ENCODE results near the gene RFESD. TPM values are rescaled to one million over a fixed set of nuclear protein-coding genes. Genes with fewer than 3 reads are reported as not detected.

RFESD gene
- total and polyA plus RNA-seq, 2 donors (not counting 1 experiment from before 2014, with no cell fraction given) = 1.5 to 1.9 TPM

GRCh38 chr5:95699337-95699736, 52.8 kb downstream of the RFESD start:
- H3K9me3 Mint-ChIP-seq (ENCODE audit: insufficient read depth) = no peaks in the 10 kb centered on the region
- Histone ChIP-seq H3K4me2 (replicated peaks; ENCODE audit: low read depth, low read length, poor library complexity, severe bottlenecking) (no peak overlapping the region), H3K79me2 (ENCODE audit: control insufficient read depth, insufficient read depth, low read length) (no peaks in the 10 kb centered on the region), H3K36me3 (replicated peaks in 1 of 2; ENCODE audit: control extremely low read depth in 1 of 2, control insufficient read depth in 1 of 2, extremely low read depth in 1 of 2, insufficient read depth in 2 of 2, low read length in 1 of 2) (no peaks in the 10 kb centered on the region), H3K9ac (ENCODE audit: low read length) (no peak overlapping the region), H3K4me1 (ENCODE audit: control insufficient read depth in 2 of 2, insufficient read depth in 2 of 2, low read length in 2 of 2) (no peaks in the 10 kb centered on the region), H3K4me3 (ENCODE audit: control extremely low read depth in 1 of 5, extremely low read depth in 1 of 5, insufficient read depth in 1 of 5, low read depth in 2 of 5, low read length in 4 of 5) (no peak overlapping the region), H3K27me3 (replicated peaks in 1 of 4; ENCODE audit: control extremely low read depth in 1 of 4, control insufficient read depth in 3 of 4, insufficient read depth in 4 of 4, low read length in 3 of 4) (no peaks in the 10 kb centered on the region), H3K9me3 (ENCODE audit: control extremely low read depth in 1 of 3, control insufficient read depth in 2 of 3, insufficient read depth in 1 of 3, low read length in 2 of 3) (no peaks in the 10 kb centered on the region), H3K27ac (ENCODE audit: low read length in 2 of 2) (no peak overlapping the region), H4K20me1 (ENCODE audit: control insufficient read depth, insufficient read depth, low read length, poor library complexity, severe bottlenecking) (no peaks in the 10 kb centered on the region), H2AFZ (ENCODE audit: insufficient read depth, low read depth, low read length, poor library complexity, severe bottlenecking) (no peak overlapping the region)
- DNase-seq (no peak), ATAC-seq (ENCODE audit: low read depth) (no peak)
- H3K27ac Mint-ChIP-seq = no peak overlapping the region
- intact Hi-C loops (cut with micrococcal nuclease) = no loop called here
- POLR2A ChIA-PET = no interaction called here
- TF ChIP-seq EZH2 (IDR thresholded peaks at IDR 0.05; ENCODE audit: borderline replicate concordance, insufficient read depth, low read depth, low read length, poor library complexity, severe bottlenecking) (no peak), CTCF (IDR thresholded peaks at IDR 0.05) (no peak)
- CTCF ChIA-PET = no interaction called here
- H3K4me3 Mint-ChIP-seq = no peak overlapping the region
- peaks cover 17% of the 10 kb centered on the region for H3K27me3 Mint-ChIP-seq
- 100% methylated on average over 1 of the region's 1 CpG for WGBS (ENCODE audit: insufficient coverage)
- H3K4me1 Mint-ChIP-seq = no peaks in the 10 kb centered on the region

- no peaks in the 10 kb centered on the region for H3K4me1 Mint-ChIP-seq
- no peaks in the 10 kb centered on the region for H3K36me3 ChIP-seq (replicated peaks in 1 of 2; ENCODE audit: control extremely low read depth in 1 of 2, control insufficient read depth in 1 of 2, extremely low read depth in 1 of 2, insufficient read depth in 2 of 2, low read length in 1 of 2)
- no peak overlapping the region for H3K9ac ChIP-seq (ENCODE audit: low read length)
- no peaks in the 10 kb centered on the region for H3K9me3 Mint-ChIP-seq (ENCODE audit: insufficient read depth)
- no peaks in the 10 kb centered on the region for H4K20me1 ChIP-seq (ENCODE audit: control insufficient read depth, insufficient read depth, low read length, poor library complexity, severe bottlenecking)
- H3K9me3 ChIP-seq (ENCODE audit: control extremely low read depth in 1 of 3, control insufficient read depth in 2 of 3, insufficient read depth in 1 of 3, low read length in 2 of 3) = no peaks in the 10 kb centered on the region
- ATAC-seq (ENCODE audit: low read depth) (no peak), DNase-seq (no peak)
- H3K27me3 Mint-ChIP-seq = peaks cover 14% of the 10 kb centered on the region
- H2AFZ ChIP-seq (ENCODE audit: insufficient read depth, low read depth, low read length, poor library complexity, severe bottlenecking) = no peak overlapping the region
- no peak overlapping the region for H3K27ac Mint-ChIP-seq
- ChIA-PET CTCF (interaction anchor here (0.9 kb wide), 1 partner anchor 17 kb away, joined by 3 read pairs; no protein-coding TSS in a partner anchor), POLR2A (no interaction called here)
- no peak overlapping the region for H3K4me3 Mint-ChIP-seq
- H3K4me2 ChIP-seq (replicated peaks; ENCODE audit: low read depth, low read length, poor library complexity, severe bottlenecking) = no peak overlapping the region
- no peaks in the 10 kb centered on the region for H3K79me2 ChIP-seq (ENCODE audit: control insufficient read depth, insufficient read depth, low read length)
- intact Hi-C loops (cut with micrococcal nuclease) = no loop called here
- no peaks in the 10 kb centered on the region for H3K27me3 ChIP-seq (replicated peaks in 1 of 4; ENCODE audit: control extremely low read depth in 1 of 4, control insufficient read depth in 3 of 4, insufficient read depth in 4 of 4, low read length in 3 of 4)
- no peaks in the 10 kb centered on the region for H3K4me1 ChIP-seq (ENCODE audit: control insufficient read depth in 2 of 2, insufficient read depth in 2 of 2, low read length in 2 of 2)
- TF ChIP-seq EZH2 (IDR thresholded peaks at IDR 0.05; ENCODE audit: borderline replicate concordance, insufficient read depth, low read depth, low read length, poor library complexity, severe bottlenecking) = no peak
- no peak for TF ChIP-seq CTCF (IDR thresholded peaks at IDR 0.05)
- no peak overlapping the region for H3K4me3 ChIP-seq (ENCODE audit: control extremely low read depth in 1 of 5, extremely low read depth in 1 of 5, insufficient read depth in 1 of 5, low read depth in 2 of 5, low read length in 4 of 5)
- no peak overlapping the region for H3K27ac ChIP-seq (ENCODE audit: low read length in 2 of 2)
These were observed 54.5 kb downstream of the RFESD start for GRCh38 chr5:95701074-95701473.
